Measurements from ENCODE around the gene CS. TPM values are rescaled to one million over a fixed set of nuclear protein-coding genes. Genes with fewer than 3 reads are reported as not detected.
A peak's percentile ranks its signal among the peaks of the same experiment; 100 is the strongest.

The CS gene
- total RNA-seq, 1 experiment from 2014 or later, result 254 TPM

- TSS peak; percentile 63 for BruUV-seq (replicated peaks)
- Mint-ChIP-seq H3K4me1 (ENCODE audit: low read depth, unreplicated experiment) (peaks cover 21% of the 10 kb centered on the region), H3K4me3 (ENCODE audit: low read depth, unreplicated experiment) (peak overlapping the region; percentile 79), H3K27me3 (ENCODE audit: unreplicated experiment) (no peaks in the 10 kb centered on the region), H3K9me3 (ENCODE audit: low read depth, unreplicated experiment) (no peaks in the 10 kb centered on the region), H3K36me3 (ENCODE audit: insufficient read depth, unreplicated experiment) (peaks cover 22% of the 10 kb centered on the region), H3K27ac (ENCODE audit: unreplicated experiment) (peak overlapping the region; percentile 99)
- no peak for DNase-seq
- CTCF ChIA-PET, result interaction anchor here (1.1 to 3.1 kb wide), 4 partner anchors 17 to 131 kb away, joined by 3 to 15 read pairs (median 4); partner anchors contain the start of genes CNPY2, STAT2 and TIMELESS
- no peak for TF ChIP-seq CTCF (IDR thresholded peaks at IDR 0.05; ENCODE audit: unreplicated experiment)
- intact Hi-C loops (cut with micrococcal nuclease; ENCODE audit: unreplicated experiment), result loop anchor here (1.0 kb wide), 1 partner anchor 17 kb away; no protein-coding TSS in a partner anchor
These were observed 33.1 kb upstream of the CS start for GRCh38 chr12:56333197-56333678.

GRCh38 chr12:56332512-56333196 is 32.5 kb upstream of the CS start:
- H3K4me1 Mint-ChIP-seq (ENCODE audit: low read depth, unreplicated experiment), result peaks cover 16% of the 10 kb centered on the region
- no TSS peak for BruUV-seq (replicated peaks)
- CTCF ChIA-PET, result interaction anchor here (1.1 to 3.1 kb wide), 3 partner anchors 17 to 132 kb away, joined by 3 to 15 read pairs (median 4); partner anchors contain the start of genes CNPY2 and STAT2
- peaks cover 22% of the 10 kb centered on the region for H3K36me3 Mint-ChIP-seq (ENCODE audit: insufficient read depth, unreplicated experiment)
- no peaks in the 10 kb centered on the region for H3K9me3 Mint-ChIP-seq (ENCODE audit: low read depth, unreplicated experiment)
- no peak for DNase-seq
- no peaks in the 10 kb centered on the region for H3K27me3 Mint-ChIP-seq (ENCODE audit: unreplicated experiment)
- peak overlapping the region; percentile 99 for H3K27ac Mint-ChIP-seq (ENCODE audit: unreplicated experiment)
- H3K4me3 Mint-ChIP-seq (ENCODE audit: low read depth, unreplicated experiment), result peak overlapping the region; percentile 79
- intact Hi-C loops (cut with micrococcal nuclease; ENCODE audit: unreplicated experiment), result loop anchor here (1.0 kb wide), 1 partner anchor 16 kb away; no protein-coding TSS in a partner anchor
- TF ChIP-seq CTCF (IDR thresholded peaks at IDR 0.05; ENCODE audit: unreplicated experiment), result no peak

- H3K9me3 Mint-ChIP-seq (ENCODE audit: low read depth, unreplicated experiment), result no peaks in the 10 kb centered on the region
- BruUV-seq (replicated peaks), result no TSS peak
- intact Hi-C loops (cut with micrococcal nuclease; ENCODE audit: unreplicated experiment), result no loop called here
- CTCF ChIA-PET, result interaction anchor here (0.6 to 3.1 kb wide), 3 partner anchors 15 to 120 kb away, joined by 3 to 15 read pairs (median 4); partner anchors contain the start of gene CNPY2
- no peak for DNase-seq
- TF ChIP-seq CTCF (IDR thresholded peaks at IDR 0.05; ENCODE audit: unreplicated experiment), result no peak
- no peak overlapping the region for H3K4me3 Mint-ChIP-seq (ENCODE audit: low read depth, unreplicated experiment)
- H3K27me3 Mint-ChIP-seq (ENCODE audit: unreplicated experiment), result no peaks in the 10 kb centered on the region
- H3K36me3 Mint-ChIP-seq (ENCODE audit: insufficient read depth, unreplicated experiment), result peaks cover 22% of the 10 kb centered on the region
- no peak overlapping the region for H3K27ac Mint-ChIP-seq (ENCODE audit: unreplicated experiment)
- H3K4me1 Mint-ChIP-seq (ENCODE audit: low read depth, unreplicated experiment), result peaks cover 16% of the 10 kb centered on the region
These were observed 30.9 kb upstream of the CS start for GRCh38 chr12:56330936-56331490.

GRCh38 chr12:56326533-56326932 is 26.4 kb upstream of the CS start:
- DNase-seq, result no peak
- CTCF ChIA-PET, result no interaction called here
- H3K9me3 Mint-ChIP-seq (ENCODE audit: low read depth, unreplicated experiment), result no peaks in the 10 kb centered on the region
- no peak for TF ChIP-seq CTCF (IDR thresholded peaks at IDR 0.05; ENCODE audit: unreplicated experiment)
- H3K4me1 Mint-ChIP-seq (ENCODE audit: low read depth, unreplicated experiment), result peaks cover 6% of the 10 kb centered on the region
- H3K27me3 Mint-ChIP-seq (ENCODE audit: unreplicated experiment), result no peaks in the 10 kb centered on the region
- intact Hi-C loops (cut with micrococcal nuclease; ENCODE audit: unreplicated experiment), result no loop called here
- H3K4me3 Mint-ChIP-seq (ENCODE audit: low read depth, unreplicated experiment), result no peak overlapping the region
- H3K36me3 Mint-ChIP-seq (ENCODE audit: insufficient read depth, unreplicated experiment), result no peaks in the 10 kb centered on the region
- TSS peak; percentile 6 for BruUV-seq (replicated peaks)
- no peak overlapping the region for H3K27ac Mint-ChIP-seq (ENCODE audit: unreplicated experiment)

All from Calu3 (cell line).